ENCODE measurements around the gene PTPRD.
A peak's percentile ranks its signal among the peaks of the same experiment; 100 is the strongest.

Gene PTPRD

DNA sequence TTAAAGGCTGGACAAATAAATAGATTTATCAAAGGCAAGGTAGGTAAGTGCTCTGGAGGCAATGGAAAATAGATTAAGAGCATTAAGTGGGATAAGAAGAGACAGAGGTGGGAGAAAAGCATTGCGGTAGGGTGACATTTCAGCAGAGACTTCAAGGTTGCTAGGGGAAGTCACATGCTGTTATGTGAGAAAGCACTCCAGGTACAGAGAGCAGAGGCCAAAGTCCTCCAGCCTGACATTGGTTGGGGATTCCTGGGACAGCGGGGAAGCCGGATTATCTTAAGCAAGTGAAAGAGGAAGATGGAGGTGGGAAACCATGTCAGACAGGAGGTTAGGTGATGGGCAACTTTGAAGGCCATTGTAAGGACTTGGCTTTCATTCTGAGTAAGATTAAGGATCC lies 1222.9 kb downstream of the PTPRD start:
- H3K4me2 ChIP-seq (ENCODE audit: low read length): no peak overlapping the region
- H4K8ac ChIP-seq (ENCODE audit: low read depth, low read length): no peak overlapping the region
- no peak overlapping the region for H3K4me3 ChIP-seq (ENCODE audit: low read depth, low read length)
- no peaks in the 10 kb centered on the region for H3K79me1 ChIP-seq (ENCODE audit: low read length)
- H3K36me3 ChIP-seq (ENCODE audit: control insufficient read depth in 1 of 2, insufficient read depth in 2 of 2, low read length in 2 of 2): no peaks in the 10 kb centered on the region
- H3K9ac ChIP-seq (ENCODE audit: low read length): no peak overlapping the region
- H4K91ac ChIP-seq (ENCODE audit: low read depth, low read length): no peak overlapping the region
- no peak overlapping the region for H3K18ac ChIP-seq (ENCODE audit: low read length)
- H2AK5ac ChIP-seq (ENCODE audit: low read length): no peak overlapping the region
- no peaks in the 10 kb centered on the region for H3K4me1 ChIP-seq (ENCODE audit: control insufficient read depth in 1 of 2, insufficient read depth in 2 of 2, low read length in 2 of 2)
- no peak overlapping the region for H2BK12ac ChIP-seq (ENCODE audit: low read length)
- no peaks in the 10 kb centered on the region for H3K9me3 ChIP-seq (ENCODE audit: insufficient read depth, low read depth, low read length)
- no peaks in the 10 kb centered on the region for H3K79me2 ChIP-seq (ENCODE audit: control insufficient read depth, insufficient read depth, low read length, poor library complexity)
- H2BK5ac ChIP-seq (ENCODE audit: low read depth, low read length, poor library complexity): no peak overlapping the region
- no peak overlapping the region for H3K23ac ChIP-seq (ENCODE audit: low read length)
- no CpG with 5 or more reads among the region's 3 CpGs for WGBS (ENCODE audit: extremely low coverage, insufficient coverage, insufficient read length)
- H3K4ac ChIP-seq (ENCODE audit: low read depth, low read length): no peak overlapping the region
- H3K27ac ChIP-seq (ENCODE audit: low read depth, low read length): no peak overlapping the region
- H2AFZ ChIP-seq (ENCODE audit: insufficient read depth, low read length, poor library complexity): no peak overlapping the region
- H3K14ac ChIP-seq (ENCODE audit: low read length): no peak overlapping the region
- H4K12ac ChIP-seq (ENCODE audit: low read depth, low read length): no peak overlapping the region
- no peaks in the 10 kb centered on the region for H3K27me3 ChIP-seq (ENCODE audit: insufficient read depth, low read length)
- no peak for DNase-seq
- H2BK120ac ChIP-seq (ENCODE audit: insufficient read depth, low read length, poor library complexity): no peak overlapping the region

DNA sequence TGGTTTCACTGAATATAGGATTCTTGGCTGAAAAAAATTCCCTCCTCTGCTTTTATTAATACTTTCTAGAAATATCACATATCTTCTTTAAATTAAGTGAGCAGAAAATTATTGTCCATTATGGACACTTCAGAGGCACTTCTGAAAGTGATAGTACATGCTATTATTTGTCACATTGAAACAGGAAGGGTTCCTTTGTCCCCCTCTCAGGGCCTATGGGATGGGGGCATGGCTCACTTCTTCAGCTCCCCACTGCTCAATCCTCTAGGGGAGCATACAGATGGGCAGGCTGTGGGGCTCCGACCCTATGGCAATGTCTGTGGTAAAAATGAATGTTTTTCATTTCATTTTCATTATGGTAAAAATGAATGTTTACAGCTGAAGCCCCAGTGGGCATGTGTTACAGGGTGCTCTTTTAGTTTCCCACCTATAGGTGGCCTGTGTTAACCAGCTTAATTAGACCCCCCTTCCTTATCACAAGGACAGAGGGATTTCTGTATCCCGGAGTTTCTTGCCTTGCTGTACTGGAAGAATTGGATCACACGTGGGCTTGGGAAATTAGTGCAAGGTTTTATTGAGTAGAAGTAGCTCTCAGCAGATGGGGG lies 1225.2 kb downstream of the PTPRD start:
- Histone ChIP-seq H3K9me3 (ENCODE audit: insufficient read depth, low read depth, low read length) (no peaks in the 10 kb centered on the region), H3K4me1 (ENCODE audit: control insufficient read depth in 1 of 2, insufficient read depth in 2 of 2, low read length in 2 of 2) (no peaks in the 10 kb centered on the region), H4K12ac (ENCODE audit: low read depth, low read length) (no peak overlapping the region), H3K36me3 (ENCODE audit: control insufficient read depth in 1 of 2, insufficient read depth in 2 of 2, low read length in 2 of 2) (no peaks in the 10 kb centered on the region), H4K91ac (ENCODE audit: low read depth, low read length) (no peak overlapping the region), H3K14ac (ENCODE audit: low read length) (no peak overlapping the region), H3K27me3 (ENCODE audit: insufficient read depth, low read length) (no peaks in the 10 kb centered on the region), H2BK5ac (ENCODE audit: low read depth, low read length, poor library complexity) (no peak overlapping the region), H3K9ac (ENCODE audit: low read length) (no peak overlapping the region), H2BK120ac (ENCODE audit: insufficient read depth, low read length, poor library complexity) (no peak overlapping the region), H3K4ac (ENCODE audit: low read depth, low read length) (no peak overlapping the region), H3K4me2 (ENCODE audit: low read length) (no peak overlapping the region), H2AFZ (ENCODE audit: insufficient read depth, low read length, poor library complexity) (no peak overlapping the region), H3K18ac (ENCODE audit: low read length) (no peak overlapping the region), H4K8ac (ENCODE audit: low read depth, low read length) (no peak overlapping the region), H3K4me3 (ENCODE audit: low read depth, low read length) (no peak overlapping the region), H3K79me2 (ENCODE audit: control insufficient read depth, insufficient read depth, low read length, poor library complexity) (no peaks in the 10 kb centered on the region), H3K79me1 (ENCODE audit: low read length) (no peaks in the 10 kb centered on the region), H2BK12ac (ENCODE audit: low read length) (no peak overlapping the region), H2AK5ac (ENCODE audit: low read length) (no peak overlapping the region), H3K27ac (ENCODE audit: low read depth, low read length) (no peak overlapping the region), H3K23ac (ENCODE audit: low read length) (no peak overlapping the region)
- no CpG with 5 or more reads among the region's 3 CpGs for WGBS (ENCODE audit: extremely low coverage, insufficient coverage, insufficient read length)
- DNase-seq: no peak

DNA sequence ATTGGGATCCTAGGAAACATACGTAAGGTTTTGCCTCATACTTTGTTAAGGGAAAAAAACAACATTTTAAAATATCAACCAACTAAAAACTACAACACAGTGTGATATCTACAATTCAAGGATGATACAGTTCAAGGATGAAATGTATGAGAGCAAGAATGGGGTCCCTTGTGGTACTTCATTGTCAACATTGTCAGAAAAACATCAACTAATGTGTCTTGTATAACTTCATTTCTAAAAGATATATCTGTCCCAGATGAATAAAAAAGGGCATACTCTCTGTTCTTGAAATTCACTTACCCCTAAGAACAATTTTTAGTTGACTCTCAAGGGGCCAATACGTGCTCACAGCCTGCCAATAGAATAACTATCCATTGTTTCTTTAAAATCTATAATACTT lies 1250.5 kb downstream of the PTPRD start:
- H2BK12ac ChIP-seq (ENCODE audit: low read length): no peak overlapping the region
- H4K8ac ChIP-seq (ENCODE audit: low read depth, low read length): no peak overlapping the region
- WGBS (ENCODE audit: extremely low coverage, insufficient coverage, insufficient read length): no CpG with 5 or more reads among the region's 2 CpGs
- no peak overlapping the region for H3K4ac ChIP-seq (ENCODE audit: low read depth, low read length)
- no peak overlapping the region for H2BK120ac ChIP-seq (ENCODE audit: insufficient read depth, low read length, poor library complexity)
- no peak overlapping the region for H3K4me3 ChIP-seq (ENCODE audit: low read depth, low read length)
- no peak overlapping the region for H3K27ac ChIP-seq (ENCODE audit: low read depth, low read length)
- H4K12ac ChIP-seq (ENCODE audit: low read depth, low read length): no peak overlapping the region
- no peak overlapping the region for H3K14ac ChIP-seq (ENCODE audit: low read length)
- no peak overlapping the region for H3K18ac ChIP-seq (ENCODE audit: low read length)
- no peak overlapping the region for H2AFZ ChIP-seq (ENCODE audit: insufficient read depth, low read length, poor library complexity)
- H3K79me2 ChIP-seq (ENCODE audit: control insufficient read depth, insufficient read depth, low read length, poor library complexity): no peaks in the 10 kb centered on the region
- H3K9me3 ChIP-seq (ENCODE audit: insufficient read depth, low read depth, low read length): no peaks in the 10 kb centered on the region
- no peaks in the 10 kb centered on the region for H3K27me3 ChIP-seq (ENCODE audit: insufficient read depth, low read length)
- no peaks in the 10 kb centered on the region for H3K36me3 ChIP-seq (ENCODE audit: control insufficient read depth in 1 of 2, insufficient read depth in 2 of 2, low read length in 2 of 2)
- H3K4me2 ChIP-seq (ENCODE audit: low read length): no peak overlapping the region
- H4K91ac ChIP-seq (ENCODE audit: low read depth, low read length): no peak overlapping the region
- no peak overlapping the region for H3K23ac ChIP-seq (ENCODE audit: low read length)
- no peak overlapping the region for H2BK5ac ChIP-seq (ENCODE audit: low read depth, low read length, poor library complexity)
- H2AK5ac ChIP-seq (ENCODE audit: low read length): no peak overlapping the region
- no peaks in the 10 kb centered on the region for H3K4me1 ChIP-seq (ENCODE audit: control insufficient read depth in 1 of 2, insufficient read depth in 2 of 2, low read length in 2 of 2)
- no peaks in the 10 kb centered on the region for H3K79me1 ChIP-seq (ENCODE audit: low read length)
- H3K9ac ChIP-seq (ENCODE audit: low read length): no peak overlapping the region
- no peak for DNase-seq

DNA sequence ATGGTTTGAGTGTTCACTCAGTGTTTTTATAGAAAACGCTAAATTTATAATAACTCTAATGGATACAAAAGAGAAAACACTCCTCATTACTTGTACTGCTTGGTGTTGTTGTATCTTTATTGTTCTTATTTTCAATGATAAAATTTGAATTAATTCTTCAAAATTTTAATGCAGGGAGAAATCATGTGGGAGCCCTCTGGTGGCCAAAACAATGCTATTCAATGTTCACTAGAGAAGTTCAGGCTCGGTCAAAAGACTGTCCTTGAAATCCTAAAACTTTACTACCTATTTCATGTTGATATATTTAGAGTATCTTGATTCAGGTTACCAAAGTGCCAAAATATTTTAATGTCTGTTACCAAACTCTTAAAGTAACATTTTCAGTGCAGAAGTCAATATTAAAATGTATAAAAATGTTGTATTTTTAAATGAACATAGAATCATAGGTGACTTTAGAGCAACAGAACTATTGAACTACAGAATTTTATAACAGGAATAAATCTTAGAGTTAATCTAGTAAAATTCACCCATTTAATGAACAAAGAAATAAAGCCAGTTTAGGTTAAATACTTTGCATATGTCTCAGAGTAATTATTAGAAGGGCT lies 1259.8 kb downstream of the PTPRD start:
- no peak overlapping the region for H4K8ac ChIP-seq (ENCODE audit: low read depth, low read length)
- H3K18ac ChIP-seq (ENCODE audit: low read length): no peak overlapping the region

More for the DNA sequence above, 1259.8 kb downstream of the PTPRD start:
- Histone ChIP-seq H2BK5ac (ENCODE audit: low read depth, low read length, poor library complexity) (no peak overlapping the region), H3K27me3 (ENCODE audit: insufficient read depth, low read length) (no peaks in the 10 kb centered on the region), H3K36me3 (ENCODE audit: control insufficient read depth in 1 of 2, insufficient read depth in 2 of 2, low read length in 2 of 2) (no peaks in the 10 kb centered on the region), H2BK120ac (ENCODE audit: insufficient read depth, low read length, poor library complexity) (no peak overlapping the region), H3K4me1 (ENCODE audit: control insufficient read depth in 1 of 2, insufficient read depth in 2 of 2, low read length in 2 of 2) (no peaks in the 10 kb centered on the region), H3K14ac (ENCODE audit: low read length) (no peak overlapping the region), H4K12ac (ENCODE audit: low read depth, low read length) (no peak overlapping the region), H3K27ac (ENCODE audit: low read depth, low read length) (no peak overlapping the region), H3K23ac (ENCODE audit: low read length) (no peak overlapping the region), H3K9me3 (ENCODE audit: insufficient read depth, low read depth, low read length) (no peaks in the 10 kb centered on the region), H3K9ac (ENCODE audit: low read length) (no peak overlapping the region), H3K4me2 (ENCODE audit: low read length) (no peak overlapping the region), H3K4ac (ENCODE audit: low read depth, low read length) (no peak overlapping the region), H2BK12ac (ENCODE audit: low read length) (no peak overlapping the region), H2AFZ (ENCODE audit: insufficient read depth, low read length, poor library complexity) (no peak overlapping the region), H3K79me1 (ENCODE audit: low read length) (no peaks in the 10 kb centered on the region), H4K91ac (ENCODE audit: low read depth, low read length) (no peak overlapping the region), H3K79me2 (ENCODE audit: control insufficient read depth, insufficient read depth, low read length, poor library complexity) (no peaks in the 10 kb centered on the region), H3K4me3 (ENCODE audit: low read depth, low read length) (no peak overlapping the region), H2AK5ac (ENCODE audit: low read length) (no peak overlapping the region)
- no CpG with 5 or more reads among the region's 2 CpGs for WGBS (ENCODE audit: extremely low coverage, insufficient coverage, insufficient read length)
- DNase-seq: peak in 1 of 2 donors; percentile 18
